CD14-positive monocyte (primary cell): Measurements from ENCODE around the gene SEMA3C. TPM values are rescaled to one million over a fixed set of nuclear protein-coding genes. Genes with fewer than 3 reads are reported as not detected.

ENCODE experiments used
- DNase-seq, 3 donors: peaks; one replicate each; pipeline ENCODE4 v3.0.0-alpha.2; 2011 to 2022
- H2AFZ ChIP-seq: 2 replicates; pipeline ENCODE4 v1.6.0; 2012; ENCODE audit warnings: mild to moderate bottlenecking, low read depth, low read length, inconsistent platforms; ENCODE audit not compliant: insufficient read depth, poor library complexity, severe bottlenecking
- H3K27ac ChIP-seq, 2 donors: 1 replicate in 1 of 2; 2 replicates in 1 of 2; pipeline ENCODE4 v1.5.1; 2012 to 2013; ENCODE audit warnings: low read length in 2 of 2, control low read depth in 1 of 2, inconsistent platforms in 1 of 2, low read depth in 1 of 2, mild to moderate bottlenecking in 1 of 2
- H3K27me3 ChIP-seq, 2 donors: one replicate each; pipeline versions ENCODE4 v1.6.0 to v1.6.1; 2011 to 2013; ENCODE audit warnings: low read length in 2 of 2; ENCODE audit not compliant: control insufficient read depth in 2 of 2, insufficient read depth in 2 of 2
- H3K36me3 ChIP-seq, 2 donors: replicated peaks in 1 of 2; 1 replicate in 1 of 2; 2 replicates in 1 of 2; pipeline versions ENCODE4 v1.5.1 to v1.6.1; 2012 to 2013; ENCODE audit warnings: low read length in 2 of 2, control low read depth in 1 of 2, inconsistent platforms in 1 of 2, mild to moderate bottlenecking in 1 of 2; ENCODE audit not compliant: insufficient read depth in 2 of 2, control insufficient read depth in 1 of 2
- H3K4me1 ChIP-seq, 2 donors: 1 replicate in 1 of 2; 2 replicates in 1 of 2; pipeline versions ENCODE4 v1.5.1 to v1.6.1; 2012 to 2013; ENCODE audit warnings: low read length in 2 of 2, control low read depth in 1 of 2, inconsistent platforms in 1 of 2, mild to moderate bottlenecking in 1 of 2, moderate library complexity in 1 of 2; ENCODE audit not compliant: insufficient read depth in 2 of 2, control insufficient read depth in 1 of 2
- H3K4me2 ChIP-seq: replicated peaks from 2 replicates; pipeline ENCODE3; 2012; ENCODE audit warnings: low read length, moderate library complexity, mild to moderate bottlenecking; ENCODE audit not compliant: poor library complexity, severe bottlenecking; ENCODE audit errors: extremely low read depth
- H3K4me3 ChIP-seq, 3 experiments: fragments of 200-600 bp in 1 of 3; sonication (generic) in 1 of 3; replicated peaks in 1 of 3; 1 replicate in 2 of 3; 2 replicates in 1 of 3; pipeline ENCODE4 v1.5.1; 2011 to 2013; ENCODE audit warnings: low read length in 3 of 3, mild to moderate bottlenecking in 3 of 3, control low read depth in 2 of 3, low read depth in 2 of 3, inconsistent platforms in 1 of 3, moderate library complexity in 1 of 3
- H3K79me2 ChIP-seq: 2 replicates; pipeline ENCODE4 v1.6.0; 2012; ENCODE audit warnings: mild to moderate bottlenecking, control low read depth, inconsistent platforms, low read length, moderate library complexity; ENCODE audit not compliant: insufficient read depth
- H3K9ac ChIP-seq: 2 replicates; pipeline ENCODE4 v1.6.0; 2017; ENCODE audit warnings: low read length, mild to moderate bottlenecking; ENCODE audit not compliant: insufficient read depth, poor library complexity, severe bottlenecking
- H3K9me3 ChIP-seq, 2 donors: replicated peaks in 1 of 2; 1 replicate in 1 of 2; 2 replicates in 1 of 2; pipeline versions ENCODE4 v1.5.1 to v1.6.1; 2012 to 2013; ENCODE audit warnings: low read length in 2 of 2, control low read depth in 1 of 2; ENCODE audit not compliant: control insufficient read depth in 1 of 2, insufficient read depth in 1 of 2
- H4K20me1 ChIP-seq: 2 replicates; pipeline ENCODE4 v1.6.0; 2012; ENCODE audit warnings: mild to moderate bottlenecking, low read length, control low read depth, moderate library complexity; ENCODE audit not compliant: insufficient read depth
- H3K27ac Mint-ChIP-seq, 7 donors: one replicate each; pipeline ENCODE4 v1.8.0; 2020; ENCODE audit warnings: mild to moderate bottlenecking in 7 of 7, mixed read lengths in 7 of 7, moderate library complexity in 6 of 7, inconsistent platforms in 2 of 7
- H3K27me3 Mint-ChIP-seq, 3 donors: one replicate each; pipeline ENCODE4 v1.8.0; 2021 to 2022; ENCODE audit warnings: low read depth in 3 of 3, mild to moderate bottlenecking in 3 of 3, mixed read lengths in 3 of 3, moderate library complexity in 3 of 3, inconsistent platforms in 1 of 3
- H3K36me3 Mint-ChIP-seq, 2 donors: one replicate each; pipeline ENCODE4 v1.8.0; 2020; ENCODE audit warnings: mixed read lengths in 2 of 2, inconsistent platforms in 1 of 2, mild to moderate bottlenecking in 1 of 2
- H3K4me1 Mint-ChIP-seq: one replicate; pipeline ENCODE4 v1.8.0; 2020; ENCODE audit warnings: mild to moderate bottlenecking, mixed read lengths
- H3K4me3 Mint-ChIP-seq, 2 donors: one replicate each; pipeline ENCODE4 v1.8.0; 2020; ENCODE audit warnings: mild to moderate bottlenecking in 2 of 2, mixed read lengths in 2 of 2, moderate library complexity in 1 of 2
- H3K9me3 Mint-ChIP-seq, 7 donors: one replicate each; pipeline ENCODE4 v1.8.0; 2020 to 2022; ENCODE audit warnings: mixed read lengths in 7 of 7, mild to moderate bottlenecking in 6 of 7, moderate library complexity in 6 of 7, inconsistent platforms in 2 of 7
- CTCF ChIP-seq: fragments of 200-600 bp; IDR thresholded peaks from one replicate; pipeline ENCODE4 v1.8.0; 2022; ENCODE audit warnings: antibody characterized with exemption, mild to moderate bottlenecking
- WGBS: methylation state at CpG from one replicate; pipeline ENCODE4 v1.1.5; 2013; ENCODE audit warnings: missing lambda C conversion rate; ENCODE audit not compliant: insufficient coverage; 5-methylcytosine and 5-hydroxymethylcytosine counted together
- intact Hi-C, 2 donors: fragments of 100-400 bp; cut with micrococcal nuclease; formaldehyde crosslinking; loops; one replicate each; pipeline versions ENCODE4 v1.15.0 to v1.15.1; 2023
- polyA plus RNA-seq, 3 donors: library from polyadenylated mRNA; depleted of rRNA in 1 of 3; unstranded in 2 of 3; stranded (reverse) in 1 of 3; fragments of 300-500 nt in 2 of 3; fragments of >200 nt in 1 of 3; fragmentation: Illumina TruSeq in 2 of 3; gene quantifications; 1 replicate in 2 of 3; 2 replicates in 1 of 3; pipeline ENCODE4 v1.2.3, GENCODE V29; 2012 to 2021

SEMA3C gene
- polyA plus RNA-seq, 3 donors: 7.2 to 14.1 (median 13.7) TPM

- Mint-ChIP-seq H3K9me3 (no peaks in the 10 kb centered on the region), H3K36me3 (peaks cover 25 to 30% of the 10 kb centered on the region in 2 donors), H3K27ac (no peak overlapping the region), H3K4me3 (no peak overlapping the region), H3K4me1 (peaks cover 28% of the 10 kb centered on the region), H3K27me3 (no peaks in the 10 kb centered on the region)
- no CpG with 5 or more reads among the region's 1 CpG for WGBS
- peaks cover 0 to 5% of the 10 kb centered on the region in 2 donors for H3K36me3 ChIP-seq
- no peak for TF ChIP-seq CTCF
- no peak overlapping the region for H2AFZ ChIP-seq
- H3K4me1 ChIP-seq: peaks cover 24 to 33% of the 10 kb centered on the region in 2 donors
- H3K79me2 ChIP-seq: no peaks in the 10 kb centered on the region
- no peak overlapping the region for H3K9ac ChIP-seq
- H3K27ac ChIP-seq: no peak overlapping the region
- no peaks in the 10 kb centered on the region for H4K20me1 ChIP-seq
- no peak for DNase-seq
- no peaks in the 10 kb centered on the region for H3K27me3 ChIP-seq
- H3K9me3 ChIP-seq: no peaks in the 10 kb centered on the region
- intact Hi-C loops: loop anchor here in 1 of 2 donors (10.0 kb wide), 1 partner anchor 70 kb away; no protein-coding TSS in a partner anchor
- no peak overlapping the region for H3K4me2 ChIP-seq
- no peak overlapping the region for H3K4me3 ChIP-seq
Measured at GRCh38 chr7:80774843-80775242, 144.0 kb downstream of the SEMA3C start.

DNA sequence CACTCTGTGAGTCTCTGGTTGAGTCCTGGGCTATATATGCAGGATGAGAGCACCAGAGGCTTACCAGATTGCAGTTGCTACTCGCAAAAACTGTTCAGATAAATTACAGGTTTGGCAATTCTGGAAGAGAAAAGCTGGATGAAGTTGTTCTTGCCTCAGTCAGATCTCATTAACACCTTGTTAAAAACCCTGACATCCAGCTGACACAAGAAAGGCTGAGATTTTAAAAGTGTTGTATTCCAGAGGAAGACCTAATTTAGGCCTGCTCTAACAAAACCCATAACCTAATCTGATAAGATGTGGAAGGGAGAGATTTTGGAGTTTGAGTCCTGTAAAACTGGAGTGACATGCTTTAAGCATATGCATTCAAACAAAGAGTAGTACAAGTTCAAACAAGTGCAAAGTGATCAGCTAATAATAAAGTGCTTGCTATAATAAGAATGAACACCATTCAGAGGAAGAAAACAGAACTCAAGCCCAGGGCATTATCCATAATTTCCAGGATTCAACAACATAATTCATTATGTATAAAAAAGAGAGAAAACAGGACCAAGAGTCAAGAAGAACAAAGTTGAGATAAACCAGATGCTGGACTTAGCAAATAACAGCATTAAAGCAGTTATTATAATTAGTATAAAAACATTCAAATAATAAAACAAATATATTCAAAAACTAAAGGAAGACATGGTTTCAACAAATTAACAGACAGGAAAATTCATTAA, 144.9 kb downstream of the SEMA3C start:
- WGBS: no CpG with 5 or more reads among the region's 1 CpG
- no peaks in the 10 kb centered on the region for H3K27me3 Mint-ChIP-seq
- H3K36me3 Mint-ChIP-seq: peaks cover 20 to 23% of the 10 kb centered on the region in 2 donors
- no peak overlapping the region for H3K9ac ChIP-seq
- no peak for TF ChIP-seq CTCF
- H4K20me1 ChIP-seq: no peaks in the 10 kb centered on the region
- H2AFZ ChIP-seq: no peak overlapping the region
- H3K9me3 ChIP-seq: no peaks in the 10 kb centered on the region
- H3K27ac ChIP-seq: no peak overlapping the region
- no peak overlapping the region for H3K4me2 ChIP-seq
- no peak overlapping the region for H3K27ac Mint-ChIP-seq
- no peaks in the 10 kb centered on the region for H3K9me3 Mint-ChIP-seq
- H3K36me3 ChIP-seq: peaks cover 0 to 5% of the 10 kb centered on the region in 2 donors
- no peak overlapping the region for H3K4me3 ChIP-seq
- H3K4me1 ChIP-seq: peaks cover 24 to 33% of the 10 kb centered on the region in 2 donors
- no peak for DNase-seq
- no peaks in the 10 kb centered on the region for H3K27me3 ChIP-seq
- H3K4me3 Mint-ChIP-seq: no peak overlapping the region
- H3K79me2 ChIP-seq: no peaks in the 10 kb centered on the region
- intact Hi-C loops: loop anchor here in 1 of 2 donors (10.0 kb wide), 1 partner anchor 69 kb away; no protein-coding TSS in a partner anchor
- peaks cover 28% of the 10 kb centered on the region for H3K4me1 Mint-ChIP-seq
